Gastrocnemius medialis (tissue), 4 donors: ENCODE results near the gene NTNG1. TPM values are rescaled to one million over a fixed set of nuclear protein-coding genes. Genes with fewer than 3 reads are reported as not detected.

Source experiments
- ATAC-seq, 2 donors: fragments of 150-250 bp; one replicate each; pipeline ENCODE4 v1.9.1; 2016
- DNase-seq, 2 donors: peaks; one replicate each; pipeline ENCODE4 v3.0.0-alpha.2; 2019
- H3K27ac ChIP-seq, 4 donors: fragments of 200-600 bp; sonication (generic); 1 replicate in 1 of 4; 2 replicates in 3 of 4; pipeline ENCODE4 v1.5.1; 2016 to 2018; ENCODE audit warnings: mild to moderate bottlenecking in 2 of 4, moderate library complexity in 1 of 4
- H3K27me3 ChIP-seq, 3 donors: fragments of 200-600 bp; sonication (generic) in 2 of 3; 1 replicate in 1 of 3; 2 replicates in 2 of 3; pipeline versions ENCODE4 v1.5.1 to v1.6.0; 2016 to 2019; ENCODE audit warnings: mild to moderate bottlenecking in 1 of 3, moderate library complexity in 1 of 3
- H3K36me3 ChIP-seq, 2 donors: fragments of 200-600 bp; sonication (generic) in 1 of 2; one replicate each; pipeline ENCODE4 v1.5.1; 2017 to 2018
- H3K4me1 ChIP-seq, 2 donors: fragments of 200-600 bp; sonication (generic) in 1 of 2; one replicate each; pipeline ENCODE4 v1.5.1; 2016 to 2017; ENCODE audit warnings: mild to moderate bottlenecking in 2 of 2
- H3K4me3 ChIP-seq, 4 donors: fragments of 200-600 bp; sonication (generic) in 3 of 4; 1 replicate in 1 of 4; 2 replicates in 3 of 4; pipeline ENCODE4 v1.5.1; 2016 to 2019; ENCODE audit warnings: mild to moderate bottlenecking in 2 of 4
- H3K9me3 ChIP-seq, 3 donors: fragments of 200-600 bp; sonication (generic) in 2 of 3; 1 replicate in 1 of 3; 2 replicates in 2 of 3; pipeline ENCODE4 v1.5.1; 2016 to 2019
- CTCF ChIP-seq, 5 experiments: fragments of 450-650 bp in 3 of 5; fragments of 200-600 bp in 2 of 5; sonication (generic) in 2 of 5; IDR thresholded peaks in 4 of 5; conservative IDR thresholded peaks in 1 of 5; 1 replicate in 4 of 5; 2 replicates in 1 of 5; pipeline ENCODE4 v1.5.1; 2016 to 2019; ENCODE audit warnings: antibody characterized with exemption in 5 of 5, mild to moderate bottlenecking in 3 of 5, moderate library complexity in 3 of 5
- POLR2A ChIP-seq, 2 donors: fragments of 450-650 bp; IDR thresholded peaks; one replicate each; pipeline ENCODE4 v1.6.1; 2017; ENCODE audit warnings: antibody characterized with exemption in 2 of 2, mild to moderate bottlenecking in 2 of 2, moderate library complexity in 2 of 2
- in situ Hi-C, 4 donors: fragments of 200-750 bp; cut with MboI; loops; one replicate each; pipeline versions ENCODE4 v1.15.0 to v1.8.0; 2017; ENCODE audit warnings: low sequenced_read_pairs in 4 of 4
- intact Hi-C: fragments of 100-400 bp; cut with DNase I; formaldehyde crosslinking; loops from one replicate; pipeline ENCODE4 v1.15.1; 2023; ENCODE audit warnings: low total_unique reads
- total RNA-seq, 4 donors: library from RNA; depleted of rRNA; stranded (reverse); fragments of >200 nt; gene quantifications; one replicate each; pipeline versions ENCODE4 v1.1.0 to v1.2.3, GENCODE V29; 2016

Gene NTNG1
- total RNA-seq, 4 donors from 2014 or later: not detected

DNA sequence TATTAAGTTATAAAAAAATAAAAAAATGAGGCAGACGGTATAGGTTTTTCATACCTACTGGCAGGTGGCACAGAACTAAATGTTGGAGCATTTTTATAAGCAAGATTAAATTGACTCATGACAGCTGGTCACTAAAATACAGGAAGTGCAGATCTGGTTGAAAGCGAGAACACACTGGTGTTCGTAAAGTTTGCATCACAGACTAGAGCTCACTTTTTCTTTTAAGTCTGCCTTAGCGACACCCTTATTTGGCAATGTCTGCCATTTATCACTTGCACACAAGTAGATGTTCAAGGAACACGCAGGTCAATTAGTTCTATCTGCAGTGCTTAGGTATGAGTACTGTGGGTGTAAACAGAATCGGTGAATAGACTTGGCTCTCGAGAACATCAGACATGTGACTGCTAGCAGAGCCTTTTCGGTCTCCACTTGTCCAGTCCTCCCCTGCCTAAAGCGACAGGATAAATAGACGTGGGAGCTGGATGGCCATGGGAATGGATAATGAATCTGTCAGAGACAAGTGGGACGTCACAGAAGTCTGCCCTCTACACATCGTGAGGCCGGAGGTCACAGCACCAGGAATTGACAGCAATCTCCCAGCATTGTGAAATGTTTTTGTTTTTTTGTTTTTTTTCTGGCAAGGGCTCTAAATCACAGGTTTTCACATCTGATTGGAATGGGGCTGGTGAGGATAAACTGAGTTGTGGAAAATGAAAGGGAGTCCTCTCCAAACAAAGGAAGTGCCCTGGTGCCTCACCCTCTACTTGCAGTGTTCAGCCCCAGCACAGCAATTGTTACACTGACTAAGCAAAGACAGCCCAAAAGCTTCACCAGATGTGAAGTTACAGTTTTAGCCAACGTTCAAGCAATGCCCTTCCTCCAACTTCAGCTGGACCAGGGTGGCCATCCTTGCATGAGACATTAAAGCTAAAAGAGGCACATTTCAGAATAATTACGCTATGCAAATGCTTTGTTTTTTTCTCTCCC, 248.9 kb downstream of the NTNG1 start:
- DNase-seq: no peak
- H3K9me3 ChIP-seq: no peaks in the 10 kb centered on the region
- in situ Hi-C loops (no loop called here), intact Hi-C loops (no loop called here)
- no peaks in the 10 kb centered on the region for H3K4me1 ChIP-seq
- no peak overlapping the region for H3K4me3 ChIP-seq
- no peak for TF ChIP-seq POLR2A (IDR thresholded peaks at IDR 0.05)
- no peak for TF ChIP-seq CTCF (IDR thresholded peaks at IDR 0.05 in 4 of 5, conservative IDR thresholded peaks at IDR 0.05 in 1 of 5)
- H3K27ac ChIP-seq: no peak overlapping the region
- H3K27me3 ChIP-seq: no peaks in the 10 kb centered on the region
- H3K36me3 ChIP-seq: no peaks in the 10 kb centered on the region
- ATAC-seq: no peak

GRCh38 chr1:107394301-107394700, 253.5 kb downstream of the NTNG1 start:
- no peak overlapping the region for H3K27ac ChIP-seq
- H3K9me3 ChIP-seq: no peaks in the 10 kb centered on the region
- in situ Hi-C loops: no loop called here
- H3K36me3 ChIP-seq: no peaks in the 10 kb centered on the region
- no peak overlapping the region for H3K4me3 ChIP-seq
- intact Hi-C loops: no loop called here
- TF ChIP-seq POLR2A (IDR thresholded peaks at IDR 0.05): no peak
- no peak for TF ChIP-seq CTCF (IDR thresholded peaks at IDR 0.05 in 4 of 5, conservative IDR thresholded peaks at IDR 0.05 in 1 of 5)
- ATAC-seq (no peak), DNase-seq (no peak)
- H3K27me3 ChIP-seq: no peaks in the 10 kb centered on the region
- no peaks in the 10 kb centered on the region for H3K4me1 ChIP-seq

DNA sequence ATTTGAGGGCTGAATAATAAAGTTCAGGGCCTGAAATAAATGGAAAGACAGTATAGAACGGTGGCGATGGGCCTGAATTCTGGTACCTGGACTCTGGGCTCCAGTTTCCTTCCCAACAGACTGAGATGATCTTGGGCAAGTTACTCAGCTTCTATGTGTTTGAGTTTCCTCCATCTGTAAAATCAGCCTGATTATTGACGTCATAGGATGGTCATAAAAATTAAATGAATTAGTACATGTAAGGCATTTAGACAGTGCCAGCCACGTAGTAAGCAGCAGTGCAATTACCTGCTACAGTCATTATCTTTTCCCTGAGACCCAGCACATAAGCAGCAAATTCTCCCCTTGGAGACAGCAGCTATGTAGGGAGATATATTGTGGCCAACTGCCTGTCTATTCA, 260.9 kb downstream of the NTNG1 start:
- H3K4me1 ChIP-seq: no peaks in the 10 kb centered on the region
- H3K36me3 ChIP-seq: no peaks in the 10 kb centered on the region
- no peaks in the 10 kb centered on the region for H3K27me3 ChIP-seq
- TF ChIP-seq CTCF (IDR thresholded peaks at IDR 0.05 in 4 of 5, conservative IDR thresholded peaks at IDR 0.05 in 1 of 5) (no peak), POLR2A (IDR thresholded peaks at IDR 0.05) (no peak)
- H3K4me3 ChIP-seq: no peak overlapping the region
- H3K27ac ChIP-seq: no peak overlapping the region
- DNase-seq (no peak), ATAC-seq (no peak)
- intact Hi-C loops: no loop called here
- H3K9me3 ChIP-seq: no peaks in the 10 kb centered on the region
- in situ Hi-C loops: no loop called here

GRCh38 chr1:107404756-107405155, 263.9 kb downstream of the NTNG1 start:
- TF ChIP-seq POLR2A (IDR thresholded peaks at IDR 0.05) (no peak), CTCF (IDR thresholded peaks at IDR 0.05 in 4 of 5, conservative IDR thresholded peaks at IDR 0.05 in 1 of 5) (no peak)
- ATAC-seq (no peak), DNase-seq (no peak)
- Histone ChIP-seq H3K9me3 (no peaks in the 10 kb centered on the region), H3K27me3 (no peaks in the 10 kb centered on the region), H3K36me3 (no peaks in the 10 kb centered on the region), H3K4me3 (no peak overlapping the region), H3K4me1 (no peaks in the 10 kb centered on the region), H3K27ac (no peak overlapping the region)
- intact Hi-C loops (no loop called here), in situ Hi-C loops (no loop called here)
